HG02840 (cell line): ENCODE measurements around the gene KIF18B.

Experiments
- ATAC-seq: cut with Tn5 transposase; IDR thresholded peaks from one replicate; pipeline ENCODE4 v1.9.1; 2021; ENCODE audit warnings: mild to moderate bottlenecking, moderate library complexity, moderate number of reproducible peaks; ENCODE audit not compliant: unreplicated experiment, low FRiP score

Gene KIF18B

GRCh38 chr17:44941712-44942331 is 5.8 kb downstream of the KIF18B start:
- ATAC-seq, result no peak

DNA sequence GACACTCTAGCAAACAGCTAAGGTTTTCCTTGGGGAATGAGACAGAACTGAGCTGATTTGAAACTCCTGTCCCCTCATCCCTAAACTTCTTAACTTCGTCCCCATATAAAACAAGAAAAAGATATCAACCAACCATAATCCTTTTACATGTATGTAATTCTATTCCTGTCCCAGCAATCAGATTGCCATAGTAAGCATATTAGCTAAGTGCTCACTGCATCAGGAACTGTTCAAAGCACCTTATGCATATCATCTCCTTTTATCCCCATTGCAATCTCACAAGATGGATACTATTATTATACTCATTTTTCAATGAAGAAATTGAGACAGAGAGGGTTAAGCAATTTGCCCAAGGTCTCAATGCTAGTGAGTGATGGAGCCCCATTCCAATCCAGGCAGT is 6.8 kb downstream of the KIF18B start:
- no peak for ATAC-seq

DNA sequence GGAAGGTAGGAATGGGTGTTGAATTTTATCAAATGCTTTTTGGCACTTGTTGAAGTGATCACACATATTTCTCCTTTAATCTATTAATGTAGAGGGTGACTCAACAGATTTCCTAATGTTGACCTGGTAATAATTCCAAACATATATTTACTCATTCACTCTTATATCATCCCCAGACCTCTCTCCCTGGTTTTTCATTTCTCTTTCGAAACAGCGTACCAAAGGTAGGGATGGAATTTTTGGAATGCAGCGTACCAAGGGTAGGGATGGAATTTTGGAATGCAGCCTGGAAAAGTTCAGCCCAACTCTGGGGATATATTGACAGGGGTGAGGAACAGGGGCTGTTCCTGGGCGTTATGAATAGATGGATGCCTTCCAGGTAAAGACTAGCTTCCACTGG is 7.3 kb downstream of the KIF18B start:
- no peak for ATAC-seq

DNA sequence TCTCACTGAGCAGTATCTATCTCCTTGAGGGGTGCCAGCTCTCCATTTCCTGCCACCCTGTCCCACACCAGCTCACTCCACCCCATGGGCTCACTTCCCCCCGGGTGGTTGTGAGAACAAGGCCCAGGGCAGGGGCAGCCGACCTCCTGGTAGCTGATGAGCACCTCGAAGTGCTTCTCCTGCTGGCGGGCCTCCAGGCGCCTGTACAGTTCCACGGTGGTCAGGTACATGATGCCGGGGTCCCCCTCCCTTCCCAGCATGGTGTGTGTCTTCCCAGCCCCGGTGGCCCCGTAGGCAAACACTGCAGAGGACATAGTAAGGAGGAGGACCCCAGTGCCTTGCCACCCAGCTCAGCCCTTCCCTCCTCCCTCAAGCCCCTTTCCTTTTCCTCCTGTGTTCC is 12.5 kb downstream of the KIF18B start:
- no peak for ATAC-seq

GRCh38 chr17:44934745-44935105 is 12.8 kb downstream of the KIF18B start:
- ATAC-seq, result no peak

DNA sequence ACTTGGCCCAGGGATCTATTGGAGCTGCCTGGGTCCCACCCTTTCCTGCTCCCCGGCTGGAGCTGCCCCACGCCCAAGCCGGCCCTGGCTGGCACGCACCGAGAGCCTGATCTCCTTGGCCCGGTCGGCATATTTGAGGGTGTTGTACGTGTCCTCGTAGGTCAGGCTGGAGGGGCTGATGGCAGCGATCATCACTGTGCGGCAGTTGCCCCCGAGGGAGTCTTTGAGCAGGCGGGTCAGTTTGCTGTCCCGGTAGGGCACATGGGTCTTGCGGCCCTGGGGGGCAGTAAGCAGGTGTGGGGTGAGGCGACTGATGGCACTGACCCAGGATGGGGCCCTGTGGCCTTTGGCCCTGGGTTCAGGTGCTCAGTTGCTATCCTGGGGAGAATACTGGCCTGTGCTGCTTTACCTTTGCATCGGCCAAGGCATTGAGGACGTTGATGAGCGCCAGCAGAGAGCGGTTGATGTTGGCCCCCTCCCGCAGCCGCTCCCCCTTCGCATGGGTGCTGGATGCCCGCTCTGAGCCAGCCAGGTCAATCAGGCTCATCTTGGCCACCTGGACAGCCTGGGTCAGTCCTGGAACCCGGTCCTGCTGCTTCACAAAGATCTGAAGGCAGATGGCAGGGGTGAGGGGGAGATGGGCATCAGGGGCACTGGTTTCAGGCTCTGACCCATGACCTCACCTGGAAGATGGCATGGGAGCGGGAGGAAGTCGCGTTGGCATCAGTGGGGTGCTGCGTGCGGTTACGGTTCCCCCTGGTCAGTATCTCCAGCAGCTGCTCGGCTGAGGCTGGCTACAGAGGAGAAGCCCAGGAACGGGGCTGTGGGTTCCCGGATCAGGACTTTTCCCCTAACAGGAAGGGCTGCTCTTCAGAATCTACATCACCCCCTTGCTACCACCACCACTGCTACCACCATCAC is 13.5 kb downstream of the KIF18B start:
- ATAC-seq, result no peak

- no peak for ATAC-seq
Measured at GRCh38 chr17:44932787-44933097, 14.8 kb downstream of the KIF18B start.

- no peak for ATAC-seq
Measured at GRCh38 chr17:44932096-44932786, 15.3 kb downstream of the KIF18B start.

DNA sequence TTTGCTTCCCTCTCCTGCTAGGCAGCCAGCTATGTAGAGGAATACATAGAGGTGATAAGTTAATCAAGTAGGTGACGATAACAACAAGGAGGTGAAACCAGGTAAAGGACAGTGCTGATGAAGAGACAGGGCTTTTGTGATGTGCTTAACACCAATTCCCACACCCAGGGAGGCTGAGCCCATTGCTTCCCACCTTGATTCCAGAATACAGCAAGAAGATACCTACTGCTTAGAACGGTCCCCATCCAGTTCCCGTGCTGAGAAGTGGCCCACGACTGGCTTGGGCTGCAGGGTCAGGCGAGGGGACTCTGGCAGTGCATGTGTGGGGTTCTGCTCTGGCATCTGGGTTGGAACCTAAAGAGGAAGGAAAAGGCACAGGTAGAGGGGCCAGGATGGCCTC is 16.2 kb downstream of the KIF18B start:
- ATAC-seq, result no peak

DNA sequence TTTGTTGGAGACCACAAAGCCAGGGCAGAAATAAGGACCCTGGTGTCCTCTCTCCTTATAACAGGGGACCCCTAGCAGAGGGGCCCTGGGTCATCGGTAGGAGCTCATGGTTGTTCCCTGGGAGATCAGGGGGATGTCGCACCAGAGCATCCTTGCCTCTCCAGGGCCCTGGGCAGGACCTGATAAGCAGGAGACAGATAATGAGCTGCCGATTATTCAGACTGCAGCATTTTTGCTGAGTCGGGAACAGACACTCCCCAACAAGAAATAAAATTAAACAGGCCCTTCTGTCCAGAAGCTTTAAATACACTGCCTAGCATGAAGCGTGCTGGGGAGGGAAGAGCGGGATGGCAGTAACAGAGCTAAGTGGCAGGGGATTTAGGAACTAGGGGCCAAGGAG is 16.9 kb downstream of the KIF18B start:
- no peak for ATAC-seq

DNA sequence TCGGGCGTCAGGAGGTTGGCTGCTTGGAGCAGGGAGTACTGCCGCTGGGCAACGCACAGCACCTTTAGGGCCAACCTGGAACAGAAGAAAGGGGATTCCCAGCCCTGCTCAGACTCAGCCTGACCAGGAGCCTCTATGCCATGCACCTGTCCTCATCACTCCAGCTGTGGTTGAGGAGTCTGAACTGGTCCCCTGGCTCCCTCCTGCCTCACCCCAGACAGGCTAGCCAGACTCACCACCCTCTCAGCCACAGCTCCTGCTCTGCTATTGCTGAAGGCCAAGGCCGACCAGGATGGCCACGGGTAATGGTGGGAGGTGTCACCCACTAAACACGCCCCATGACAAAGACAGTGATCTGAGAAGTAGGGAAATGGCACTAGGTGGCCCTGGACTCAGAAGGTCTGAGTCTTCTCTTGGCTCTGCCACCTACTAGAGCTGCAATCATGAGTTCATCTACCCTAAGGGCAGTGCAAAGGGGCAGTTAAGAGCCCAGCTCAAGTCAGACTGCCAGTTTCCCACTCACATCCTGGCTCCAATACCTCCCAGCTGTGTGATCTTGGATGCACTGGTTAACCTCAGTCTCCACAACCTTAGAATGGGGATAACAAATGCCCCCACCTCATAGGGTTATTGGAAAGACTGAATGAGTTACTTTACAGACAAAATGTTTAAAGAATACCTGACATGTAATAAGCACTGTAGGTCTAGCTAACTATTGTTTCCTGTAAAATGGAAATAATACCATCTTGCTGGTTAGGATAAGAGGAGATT is 18.4 kb downstream of the KIF18B start:
- no peak for ATAC-seq

DNA sequence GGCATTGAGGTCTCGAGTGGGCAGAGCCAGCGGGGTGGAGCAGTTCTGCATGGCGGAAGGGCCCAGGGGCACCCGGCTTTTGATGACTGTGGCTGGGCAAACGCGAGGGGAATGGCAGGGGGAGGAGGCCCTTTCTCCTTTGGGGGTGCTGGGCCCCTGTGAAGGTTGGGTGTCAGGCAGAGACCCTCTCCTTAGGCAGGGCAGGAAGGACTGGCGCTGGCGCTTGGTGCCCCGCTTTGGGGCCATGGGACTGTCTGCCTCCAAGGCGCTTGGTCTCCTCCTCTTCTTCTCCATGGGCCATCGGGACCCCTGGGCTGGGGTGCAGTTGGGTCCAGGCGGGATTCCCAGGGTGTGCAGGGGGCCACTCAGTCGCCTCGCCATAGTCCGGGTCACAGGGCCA is 19.4 kb downstream of the KIF18B start:
- no peak for ATAC-seq

DNA sequence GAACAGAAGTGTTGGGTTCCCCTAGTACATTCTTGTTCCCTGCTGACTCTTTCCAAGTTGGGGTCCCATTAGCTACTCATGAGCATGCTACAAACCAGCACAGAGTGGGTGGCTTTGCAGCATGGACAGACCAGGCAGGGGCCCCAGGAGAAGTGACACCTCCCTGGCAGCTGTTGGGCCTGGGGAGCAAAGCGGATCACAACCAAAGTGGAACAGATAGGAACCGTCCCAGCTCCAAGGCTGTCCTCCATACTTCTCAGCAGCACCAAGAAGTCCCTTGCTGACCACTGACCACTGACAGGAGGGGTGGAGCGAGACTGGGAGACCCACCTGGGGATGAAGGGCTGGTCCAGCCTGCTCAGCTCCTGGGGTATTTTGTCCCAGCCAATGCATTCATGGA is 19.9 kb downstream of the KIF18B start:
- no peak for ATAC-seq

GRCh38 chr17:44926821-44927525 is 20.6 kb downstream of the KIF18B start:
- ATAC-seq, result no peak

GRCh38 chr17:44925731-44926697 is 21.6 kb downstream of the KIF18B start:
- ATAC-seq, result no peak

- no peak for ATAC-seq
Measured at GRCh38 chr17:44924107-44924544, 23.4 kb downstream of the KIF18B start.

DNA sequence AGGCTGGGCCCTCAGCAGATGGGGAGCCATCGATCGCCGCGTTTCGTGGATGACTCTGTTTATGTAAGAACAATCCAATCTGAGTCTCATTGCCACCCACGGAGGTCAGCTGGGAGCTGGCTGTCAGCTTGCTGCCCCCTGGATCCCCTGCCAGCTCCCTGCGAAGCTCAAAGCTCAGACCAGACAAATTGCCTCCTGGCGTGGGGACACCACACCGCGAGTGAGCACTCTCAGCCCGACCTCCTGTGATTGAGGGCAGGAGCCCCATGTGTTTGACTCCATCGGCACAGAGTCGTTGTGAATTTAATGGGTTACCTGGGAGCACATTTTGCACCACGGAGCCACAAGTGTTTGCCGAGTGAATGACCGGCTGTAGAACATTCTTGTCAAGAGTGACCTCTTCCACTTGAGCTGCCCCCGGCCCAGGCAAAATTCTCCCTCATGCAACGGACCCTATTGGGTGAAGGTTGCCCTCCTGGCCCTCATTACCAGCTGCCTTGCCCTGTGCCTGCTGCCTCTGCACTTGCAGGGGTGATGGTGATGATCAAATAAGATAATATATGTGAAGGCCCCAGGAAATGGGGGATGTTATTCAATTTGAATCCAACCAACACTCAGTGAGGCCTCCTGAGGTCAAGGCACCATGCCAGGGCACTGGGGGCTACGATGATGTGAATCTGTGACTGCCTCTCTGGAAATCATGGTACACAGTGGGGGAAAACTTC is 24.7 kb downstream of the KIF18B start:
- ATAC-seq, result no peak

DNA sequence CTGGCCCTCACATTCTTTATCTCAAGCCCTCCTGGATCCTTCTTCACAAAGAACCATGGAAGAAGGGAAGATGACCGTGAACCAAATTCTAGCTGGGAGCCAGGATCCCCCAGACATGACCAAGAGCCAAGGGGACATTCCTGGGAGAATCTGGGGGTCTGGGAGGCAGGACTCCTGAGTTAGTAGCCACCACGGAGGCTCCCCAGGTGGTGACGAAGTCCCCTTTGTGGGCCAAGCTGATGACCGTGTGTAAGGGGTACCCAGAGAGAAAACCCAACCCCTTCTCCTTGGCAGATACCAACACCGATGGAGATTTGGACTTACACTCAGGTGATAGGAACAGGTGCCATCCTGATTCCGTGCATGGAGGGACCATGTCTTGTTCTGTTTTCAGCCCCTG is 25.4 kb downstream of the KIF18B start:
- ATAC-seq, result no peak
